GM18502 (cell line): ENCODE results near the gene PIGM.
"Not testable (repeated sequence)": the region's sequence is repeated elsewhere in the genome, so short reads cannot be mapped to it uniquely, and the experiment has no call there.

Experiments used
- ATAC-seq: cut with Tn5 transposase; IDR thresholded peaks from one replicate; pipeline ENCODE4 v1.9.1; 2021; ENCODE audit warnings: mild to moderate bottlenecking; ENCODE audit not compliant: unreplicated experiment, poor library complexity

PIGM gene

GRCh38 chr1:160061369-160062229, 29.8 kb upstream of the PIGM start:
- no peak for ATAC-seq

DNA sequence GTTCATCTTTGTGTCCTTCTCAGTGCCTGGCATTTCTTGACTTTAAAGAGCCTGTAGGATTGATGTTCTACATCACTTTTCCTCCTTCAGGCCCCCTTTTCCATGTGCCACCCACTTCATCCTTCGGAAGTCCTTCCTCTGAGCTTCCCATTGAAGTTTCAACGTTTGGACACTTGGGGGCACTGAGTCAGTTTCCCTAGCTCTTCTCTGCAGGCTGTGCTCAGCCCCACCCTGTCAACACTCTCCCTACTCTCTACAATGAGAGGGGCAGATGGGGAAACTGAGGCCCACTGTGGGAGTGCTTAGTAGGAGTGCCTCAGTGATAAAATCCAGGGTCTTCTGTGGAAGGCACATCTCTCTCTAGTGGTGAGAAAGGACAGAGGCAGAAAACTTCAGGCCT, 26.3 kb upstream of the PIGM start:
- no peak for ATAC-seq

DNA sequence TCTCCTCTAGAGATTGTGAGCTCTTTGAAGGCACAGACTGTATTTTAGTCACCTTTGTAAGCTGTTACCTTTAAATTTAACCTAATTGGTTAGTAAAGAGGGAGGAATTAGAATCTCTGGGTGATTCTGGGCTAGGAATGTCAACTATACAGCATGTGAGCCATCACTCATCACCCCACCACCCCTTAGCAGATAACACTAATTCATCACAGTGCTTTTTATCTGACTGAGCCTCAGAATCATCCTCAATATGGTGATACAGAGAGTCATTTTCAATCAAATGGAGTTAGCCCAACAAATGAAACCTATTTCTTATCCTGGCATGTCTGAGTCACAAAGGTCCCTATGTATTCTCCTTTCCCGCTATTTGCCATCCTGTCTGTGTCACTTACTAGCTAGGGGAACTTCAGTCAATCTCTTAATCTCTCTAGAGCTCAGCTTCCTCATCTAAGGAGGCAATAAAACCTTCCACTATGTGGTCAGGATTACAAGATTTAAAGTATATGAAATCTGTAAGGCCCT, 24.9 kb upstream of the PIGM start:
- no peak for ATAC-seq

DNA sequence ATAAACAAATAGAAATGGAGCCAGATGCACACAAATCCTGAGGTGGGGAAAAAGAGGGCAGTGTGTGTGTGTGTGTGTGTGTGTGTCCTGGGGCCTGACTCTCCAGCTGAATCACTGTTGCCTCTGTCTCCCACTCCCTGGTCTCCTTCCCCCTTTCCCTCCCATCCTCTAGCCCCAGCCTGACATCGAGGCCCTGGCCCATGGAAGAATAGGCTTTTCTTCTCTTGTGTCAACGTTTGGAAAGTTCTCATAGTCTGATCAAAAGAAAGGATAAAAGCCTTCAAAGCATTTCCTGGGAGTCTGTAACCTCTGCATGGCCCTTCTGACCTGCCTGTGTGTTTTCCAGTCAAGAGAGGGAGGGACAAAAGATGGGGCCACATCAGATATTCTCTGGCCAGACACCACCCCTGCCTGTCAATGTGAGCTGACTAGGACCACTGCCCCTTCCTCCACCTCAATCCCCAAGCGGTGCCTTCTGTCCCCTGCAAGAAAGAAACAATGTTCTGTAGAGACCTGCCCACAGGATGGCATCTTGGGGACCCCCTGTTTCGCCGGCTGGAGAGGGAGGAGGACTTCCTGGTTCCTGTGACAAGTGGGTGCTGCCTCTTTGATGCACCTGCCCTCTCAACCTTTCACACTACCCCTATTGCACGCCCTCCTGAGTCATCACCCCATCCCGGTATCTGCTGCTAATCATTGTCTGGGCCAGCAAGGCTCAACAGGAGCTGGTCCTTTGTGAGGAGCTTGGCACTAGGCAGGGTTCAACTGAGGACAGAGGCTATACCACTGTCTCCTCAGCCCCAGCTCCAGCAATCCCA, 22.0 kb upstream of the PIGM start:
- ATAC-seq = no peak

DNA sequence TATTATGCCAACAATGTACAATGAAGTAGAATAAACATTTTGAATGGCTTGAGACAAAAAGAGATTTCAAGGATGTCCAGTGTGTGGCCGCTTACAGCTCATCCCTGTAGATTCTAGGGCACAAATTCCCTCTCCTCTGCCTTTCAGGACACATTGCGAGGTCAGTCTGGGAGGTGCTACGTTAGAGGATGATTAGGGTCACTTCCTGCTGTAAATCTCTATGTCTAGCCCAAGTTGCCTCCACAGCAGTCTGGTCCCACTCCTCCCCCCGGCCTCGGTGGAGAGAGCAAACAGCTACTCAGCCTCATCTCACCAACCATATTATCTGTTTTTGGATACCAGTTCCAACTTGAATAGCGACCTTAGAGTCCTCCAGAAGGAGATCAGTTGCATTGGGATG, 21.1 kb upstream of the PIGM start:
- ATAC-seq = no peak

GRCh38 chr1:160050619-160051018, 18.8 kb upstream of the PIGM start:
- no peak for ATAC-seq

- ATAC-seq = not testable (repeated sequence)
Observed at GRCh38 chr1:160050182-160050581, 18.4 kb upstream of the PIGM start.

DNA sequence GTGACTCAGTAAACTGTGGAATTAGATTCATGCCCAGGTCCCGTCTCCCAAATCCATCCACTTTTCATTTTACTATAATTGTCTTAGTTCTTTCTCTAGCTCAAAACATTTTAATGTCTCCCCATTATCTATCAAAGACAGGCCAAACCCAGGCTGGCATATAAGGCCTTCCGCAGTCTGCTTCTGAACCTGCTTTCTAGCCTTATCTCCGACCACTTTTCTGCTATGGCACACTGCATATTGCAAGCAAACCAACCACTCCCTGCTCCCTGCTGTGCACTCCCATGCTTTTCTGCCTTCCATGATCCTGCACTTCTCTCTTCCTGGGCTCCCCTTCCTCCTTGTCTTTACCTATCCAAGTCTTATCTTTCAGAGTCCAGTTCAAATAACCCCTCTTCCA, 17.3 kb upstream of the PIGM start:
- no peak for ATAC-seq

DNA sequence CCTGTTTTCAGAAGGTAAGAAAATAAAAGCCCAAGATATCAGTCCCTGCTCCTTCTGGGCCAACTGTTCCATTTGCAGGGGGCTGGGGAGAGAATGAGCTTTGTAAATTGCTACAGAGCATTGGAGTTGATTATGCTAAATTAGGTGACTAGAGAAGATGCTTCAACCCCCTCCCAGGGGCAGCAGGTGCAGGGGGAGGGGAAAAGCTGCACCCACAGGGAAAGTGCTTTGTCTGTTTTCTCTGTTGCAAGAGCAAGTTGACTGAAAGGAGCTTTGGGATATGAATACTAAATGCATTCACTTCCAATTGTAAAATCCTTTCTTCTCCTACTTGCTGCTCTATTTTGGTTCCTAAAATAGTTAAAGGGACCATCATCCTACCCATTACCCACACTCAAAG, 16.5 kb upstream of the PIGM start:
- ATAC-seq = no peak

GRCh38 chr1:160047111-160047991, 15.6 kb upstream of the PIGM start:
- peak; percentile 30 for ATAC-seq

GRCh38 chr1:160046494-160047110, 14.8 kb upstream of the PIGM start:
- peak; percentile 74 for ATAC-seq

GRCh38 chr1:160045653-160046052, 13.9 kb upstream of the PIGM start:
- no peak for ATAC-seq

GRCh38 chr1:160043543-160043942, 11.8 kb upstream of the PIGM start:
- no peak for ATAC-seq

DNA sequence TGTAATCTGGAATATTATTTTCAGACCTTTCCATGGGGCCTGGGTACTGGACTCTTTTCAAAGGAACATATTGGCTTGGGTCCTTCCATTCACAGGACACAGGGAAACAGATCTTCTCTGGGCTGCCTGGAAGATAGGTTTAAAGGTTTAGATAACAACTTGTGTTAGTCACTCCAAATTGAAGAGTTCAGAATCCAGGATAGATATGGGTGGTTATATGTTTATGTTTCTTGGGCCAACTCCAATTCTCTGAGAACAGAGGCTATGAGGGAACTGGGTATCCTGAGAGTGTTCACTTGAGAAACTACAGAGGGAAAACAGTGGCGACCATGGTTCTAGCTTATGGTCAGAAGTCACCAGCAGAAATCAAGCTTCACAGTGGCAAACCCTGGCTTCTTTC, 8.7 kb upstream of the PIGM start:
- ATAC-seq = no peak

DNA sequence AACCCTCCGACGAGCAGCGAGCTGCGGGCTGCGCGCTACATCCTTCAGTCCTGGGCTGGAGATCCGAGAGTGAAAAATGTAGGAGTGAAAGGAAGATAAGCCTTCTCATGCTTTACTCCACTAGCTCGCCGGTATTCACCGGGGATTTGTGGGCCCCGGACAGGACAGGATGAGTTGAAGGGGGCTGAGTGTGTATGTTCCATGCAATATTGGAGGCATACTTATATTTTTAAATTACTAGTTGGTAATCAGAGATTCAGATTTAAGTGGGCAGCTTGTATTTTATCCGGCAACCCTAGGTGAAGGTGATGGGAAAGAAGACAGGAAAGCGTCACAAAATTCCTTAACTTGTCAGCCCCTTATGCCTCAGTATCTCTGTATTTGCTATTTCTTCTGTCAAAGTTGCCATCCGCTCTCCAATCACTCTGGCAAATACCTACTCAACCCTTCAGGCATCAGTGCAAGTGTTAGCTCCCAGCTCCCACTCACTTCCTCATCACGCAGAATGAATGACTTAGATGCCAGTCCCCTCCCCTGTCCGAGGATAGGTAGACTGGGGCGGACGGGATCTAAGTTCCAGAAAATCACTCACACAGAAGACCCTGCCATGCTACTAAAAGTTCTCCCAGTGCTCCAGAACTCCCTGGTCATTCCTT, 503 bp upstream of the PIGM start:
- no peak for ATAC-seq

- peak; percentile 31 for ATAC-seq
Observed at GRCh38 chr1:160030657-160031364, 979 bp downstream of the PIGM start.

DNA sequence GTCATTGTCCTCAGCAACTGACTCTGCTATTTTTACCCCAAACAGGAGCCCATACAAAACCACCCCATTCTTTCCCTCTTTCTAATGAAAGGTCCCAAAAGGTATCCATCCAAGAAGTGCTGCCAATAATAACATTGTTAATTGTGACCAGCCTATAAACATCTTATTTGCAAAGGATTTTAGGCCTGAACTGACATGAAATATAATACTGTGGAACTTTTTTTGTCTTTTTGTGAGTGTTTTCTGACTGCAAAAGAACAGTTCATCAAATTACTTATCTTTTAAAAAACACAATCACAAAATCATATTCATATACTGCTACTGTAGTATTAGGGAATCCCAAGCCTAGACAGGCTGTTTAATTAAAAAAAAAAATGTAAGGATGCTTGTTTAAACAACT, 3.4 kb downstream of the PIGM start:
- no peak for ATAC-seq

DNA sequence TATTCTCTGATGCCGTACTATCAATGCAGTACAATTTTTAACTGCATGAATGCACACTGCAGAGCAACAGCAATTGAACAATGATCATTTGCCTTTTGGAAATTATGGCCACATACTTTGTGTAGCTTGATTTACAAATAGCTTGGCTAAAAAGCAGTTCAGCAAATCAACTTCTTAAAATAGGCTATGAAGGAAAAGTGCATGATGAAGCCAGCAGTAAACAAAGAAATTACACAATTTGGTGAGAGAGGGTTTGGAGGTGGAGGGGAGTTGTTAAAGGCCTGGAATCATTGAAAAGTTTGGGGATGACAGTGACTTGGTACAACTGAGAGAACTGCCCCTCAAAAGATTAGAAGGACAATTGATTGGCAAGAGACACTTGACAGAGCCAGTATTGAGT, 6.5 kb downstream of the PIGM start:
- no peak for ATAC-seq
